ENCODE data around the gene RAB3C.

Gene RAB3C

DNA sequence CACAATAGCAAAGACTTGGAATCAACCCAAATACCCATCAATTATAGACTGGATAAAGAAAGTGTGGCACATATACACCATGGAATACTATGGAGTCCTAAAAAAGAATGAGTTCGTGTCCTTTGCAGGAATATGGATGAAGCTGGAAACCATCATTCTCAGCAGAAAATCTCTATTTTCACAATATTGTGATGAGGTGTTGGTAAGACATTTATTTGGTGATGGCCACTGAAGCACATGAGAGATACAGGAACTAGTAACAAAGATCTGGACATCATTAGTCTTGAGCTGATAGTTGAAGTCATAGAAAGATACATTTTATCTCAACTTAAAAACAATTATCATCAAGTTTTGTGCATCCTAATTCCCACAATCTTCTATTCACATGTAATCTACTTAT is 70.6 kb downstream of the RAB3C start:
- TF ChIP-seq, protein P1, sequence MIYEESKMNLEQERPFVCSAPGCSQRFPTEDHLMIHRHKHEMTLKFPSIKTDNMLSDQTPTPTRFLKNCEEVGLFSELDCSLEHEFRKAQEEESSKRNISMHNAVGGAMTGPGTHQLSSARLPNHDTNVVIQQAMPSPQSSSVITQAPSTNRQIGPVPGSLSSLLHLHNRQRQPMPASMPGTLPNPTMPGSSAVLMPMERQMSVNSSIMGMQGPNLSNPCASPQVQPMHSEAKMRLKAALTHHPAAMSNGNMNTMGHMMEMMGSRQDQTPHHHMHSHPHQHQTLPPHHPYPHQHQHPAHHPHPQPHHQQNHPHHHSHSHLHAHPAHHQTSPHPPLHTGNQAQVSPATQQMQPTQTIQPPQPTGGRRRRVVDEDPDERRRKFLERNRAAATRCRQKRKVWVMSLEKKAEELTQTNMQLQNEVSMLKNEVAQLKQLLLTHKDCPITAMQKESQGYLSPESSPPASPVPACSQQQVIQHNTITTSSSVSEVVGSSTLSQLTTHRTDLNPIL (CRISPR knock-in tag; IDR thresholded peaks at IDR 0.05; ENCODE audit: low read depth): no peak
- TF ChIP-seq TOX (CRISPR knock-in tag; IDR thresholded peaks at IDR 0.05; ENCODE audit: borderline replicate concordance) (no peak), PPARA (CRISPR knock-in tag; IDR thresholded peaks at IDR 0.05; ENCODE audit: borderline replicate concordance) (no peak), BACH2 (CRISPR knock-in tag; IDR thresholded peaks at IDR 0.05; ENCODE audit: borderline replicate concordance) (no peak)
- ATAC-seq: no peak

- TF ChIP-seq, protein P1 (CRISPR knock-in tag; IDR thresholded peaks at IDR 0.05; ENCODE audit: low read depth): no peak
- no peak for TF ChIP-seq ESRRG (CRISPR knock-in tag; IDR thresholded peaks at IDR 0.05)
- TF ChIP-seq RARB (CRISPR knock-in tag; IDR thresholded peaks at IDR 0.05): no peak
- no peak for TF ChIP-seq TCF4 (CRISPR knock-in tag; IDR thresholded peaks at IDR 0.05; ENCODE audit: borderline replicate concordance)
- no peak for TF ChIP-seq PPARA (CRISPR knock-in tag; IDR thresholded peaks at IDR 0.05; ENCODE audit: borderline replicate concordance)
- no peak for TF ChIP-seq POU6F1 (CRISPR knock-in tag; IDR thresholded peaks at IDR 0.05; ENCODE audit: borderline replicate concordance, low read depth)
- TF ChIP-seq, protein P2, sequence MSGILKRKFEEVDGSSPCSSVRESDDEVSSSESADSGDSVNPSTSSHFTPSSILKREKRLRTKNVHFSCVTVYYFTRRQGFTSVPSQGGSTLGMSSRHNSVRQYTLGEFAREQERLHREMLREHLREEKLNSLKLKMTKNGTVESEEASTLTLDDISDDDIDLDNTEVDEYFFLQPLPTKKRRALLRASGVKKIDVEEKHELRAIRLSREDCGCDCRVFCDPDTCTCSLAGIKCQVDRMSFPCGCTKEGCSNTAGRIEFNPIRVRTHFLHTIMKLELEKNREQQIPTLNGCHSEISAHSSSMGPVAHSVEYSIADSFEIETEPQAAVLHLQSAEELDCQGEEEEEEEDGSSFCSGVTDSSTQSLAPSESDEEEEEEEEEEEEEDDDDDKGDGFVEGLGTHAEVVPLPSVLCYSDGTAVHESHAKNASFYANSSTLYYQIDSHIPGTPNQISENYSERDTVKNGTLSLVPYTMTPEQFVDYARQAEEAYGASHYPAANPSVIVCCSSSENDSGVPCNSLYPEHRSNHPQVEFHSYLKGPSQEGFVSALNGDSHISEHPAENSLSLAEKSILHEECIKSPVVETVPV (CRISPR knock-in tag; IDR thresholded peaks at IDR 0.05): no peak
- TF ChIP-seq ARNTL (CRISPR knock-in tag; IDR thresholded peaks at IDR 0.05; ENCODE audit: borderline replicate concordance, low read depth): no peak
- TF ChIP-seq BACH2 (CRISPR knock-in tag; IDR thresholded peaks at IDR 0.05; ENCODE audit: borderline replicate concordance): no peak
- no peak for TF ChIP-seq TSHZ2 (CRISPR knock-in tag; IDR thresholded peaks at IDR 0.05)
- no peak for TF ChIP-seq ZC3H10 (CRISPR knock-in tag; IDR thresholded peaks at IDR 0.05)
- TF ChIP-seq ZNF565 (CRISPR knock-in tag; conservative IDR thresholded peaks at IDR 0.05; ENCODE audit: low read depth): no peak
- TF ChIP-seq TOX (CRISPR knock-in tag; IDR thresholded peaks at IDR 0.05; ENCODE audit: borderline replicate concordance): no peak
- TF ChIP-seq ZNF8 (CRISPR knock-in tag; IDR thresholded peaks at IDR 0.05): no peak
- TF ChIP-seq OSR1 (CRISPR knock-in tag; IDR thresholded peaks at IDR 0.05): no peak
- no peak for ATAC-seq
These were observed 83.3 kb downstream of the RAB3C start for GRCh38 chr5:58666141-58666540.

GRCh38 chr5:58666598-58667581 is 84.0 kb downstream of the RAB3C start:
- ATAC-seq: no peak; the same call in 2 of the 3 replicates
- TF ChIP-seq TCF4 (CRISPR knock-in tag; IDR thresholded peaks at IDR 0.05; ENCODE audit: borderline replicate concordance) (peak; percentile 25; the same call in 1 of the 2 replicates), BACH2 (CRISPR knock-in tag; IDR thresholded peaks at IDR 0.05; ENCODE audit: borderline replicate concordance) (no peak)

GRCh38 chr5:58670582-58670981 is 87.7 kb downstream of the RAB3C start:
- no peak for ATAC-seq
- TF ChIP-seq ZC3H10 (CRISPR knock-in tag; IDR thresholded peaks at IDR 0.05): no peak
- TF ChIP-seq ESRRG (CRISPR knock-in tag; IDR thresholded peaks at IDR 0.05): no peak
- TF ChIP-seq SNAI2 (CRISPR knock-in tag; IDR thresholded peaks at IDR 0.05): no peak
- TF ChIP-seq, protein P2 (CRISPR knock-in tag; IDR thresholded peaks at IDR 0.05): no peak
- TF ChIP-seq ZNF565 (CRISPR knock-in tag; conservative IDR thresholded peaks at IDR 0.05; ENCODE audit: low read depth): no peak
- TF ChIP-seq TSHZ2 (CRISPR knock-in tag; IDR thresholded peaks at IDR 0.05): no peak
- TF ChIP-seq ZFP3 (CRISPR knock-in tag; IDR thresholded peaks at IDR 0.05): no peak
- no peak for TF ChIP-seq ZFP30 (CRISPR knock-in tag; IDR thresholded peaks at IDR 0.05)
- no peak for TF ChIP-seq ISL1 (CRISPR knock-in tag; IDR thresholded peaks at IDR 0.05)
- TF ChIP-seq ZNF70 (CRISPR knock-in tag; IDR thresholded peaks at IDR 0.05): no peak
- TF ChIP-seq GLIS3 (CRISPR knock-in tag; IDR thresholded peaks at IDR 0.05): no peak
- no peak for TF ChIP-seq RARB (CRISPR knock-in tag; IDR thresholded peaks at IDR 0.05)

All from SK-N-SH treated with all-trans-retinoic acid at 6 μM for 48 hours (cell line).